Right lung (tissue), 5 donors: ENCODE measurements around the gene RAD51B. TPM values are rescaled to one million over a fixed set of nuclear protein-coding genes. Genes with fewer than 3 reads are reported as not detected.

Experiments
- DNase-seq, 2 donors: peaks; one replicate each; pipeline ENCODE4 v3.0.0-alpha.2; 2013
- polyA plus RNA-seq, 5 donors: library from polyadenylated mRNA; unstranded; fragments of 120-200 nt; gene quantifications; one replicate each; pipeline versions ENCODE4 v1.2.1 to v1.2.3, GENCODE V29; 2013; ENCODE audit warnings: inconsistent platforms in 1 of 5, low replicate concordance in 1 of 5; ENCODE audit not compliant: insufficient read length in 5 of 5, insufficient read depth in 1 of 5

The RAD51B gene
- polyA plus RNA-seq, 5 donors: 8.1 to 15.5 (median 11.8) TPM

DNA sequence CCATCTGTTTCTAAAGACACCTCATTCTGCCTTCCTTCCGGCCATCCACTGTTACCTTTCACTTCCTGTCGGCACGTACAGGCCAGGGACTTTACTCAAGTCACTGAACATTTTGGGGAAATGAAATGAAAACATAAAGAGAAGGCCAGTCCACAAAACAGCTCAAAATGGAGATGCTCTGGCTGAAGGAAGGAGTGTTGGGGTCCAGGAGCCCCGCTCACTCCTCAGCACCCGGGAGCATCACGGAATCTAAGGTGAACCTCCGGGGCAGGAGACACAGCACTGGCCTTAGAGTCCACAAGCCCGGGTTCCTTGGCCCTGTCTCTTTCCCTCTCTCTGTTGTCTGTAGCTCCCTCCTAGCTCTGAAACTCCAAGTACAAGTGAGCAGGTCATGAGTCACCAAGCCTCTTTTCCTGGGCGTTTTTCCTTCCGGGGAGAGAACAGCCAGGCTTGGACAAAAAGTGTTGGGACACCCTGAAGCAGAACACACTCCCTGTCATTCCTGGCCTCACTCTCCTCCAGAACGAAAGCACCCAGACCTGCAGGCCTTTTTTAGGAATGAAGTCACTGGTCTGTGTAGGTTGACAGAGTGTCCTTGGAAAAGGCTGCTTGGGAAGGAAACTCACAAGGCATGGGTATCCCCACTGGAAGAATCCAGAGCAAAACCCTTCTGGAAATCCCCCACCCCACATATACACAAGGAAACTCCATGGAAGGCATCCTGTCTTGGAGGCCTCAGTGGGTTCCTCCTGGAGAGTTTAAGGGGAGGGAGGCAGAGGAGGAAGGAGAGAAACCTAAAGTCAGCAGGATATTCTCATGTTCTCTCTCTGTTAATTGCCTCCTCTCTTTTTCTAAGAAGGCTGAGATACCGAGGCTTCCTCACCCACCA, 728.0 kb downstream of the RAD51B start:
- DNase-seq: no peak

DNA sequence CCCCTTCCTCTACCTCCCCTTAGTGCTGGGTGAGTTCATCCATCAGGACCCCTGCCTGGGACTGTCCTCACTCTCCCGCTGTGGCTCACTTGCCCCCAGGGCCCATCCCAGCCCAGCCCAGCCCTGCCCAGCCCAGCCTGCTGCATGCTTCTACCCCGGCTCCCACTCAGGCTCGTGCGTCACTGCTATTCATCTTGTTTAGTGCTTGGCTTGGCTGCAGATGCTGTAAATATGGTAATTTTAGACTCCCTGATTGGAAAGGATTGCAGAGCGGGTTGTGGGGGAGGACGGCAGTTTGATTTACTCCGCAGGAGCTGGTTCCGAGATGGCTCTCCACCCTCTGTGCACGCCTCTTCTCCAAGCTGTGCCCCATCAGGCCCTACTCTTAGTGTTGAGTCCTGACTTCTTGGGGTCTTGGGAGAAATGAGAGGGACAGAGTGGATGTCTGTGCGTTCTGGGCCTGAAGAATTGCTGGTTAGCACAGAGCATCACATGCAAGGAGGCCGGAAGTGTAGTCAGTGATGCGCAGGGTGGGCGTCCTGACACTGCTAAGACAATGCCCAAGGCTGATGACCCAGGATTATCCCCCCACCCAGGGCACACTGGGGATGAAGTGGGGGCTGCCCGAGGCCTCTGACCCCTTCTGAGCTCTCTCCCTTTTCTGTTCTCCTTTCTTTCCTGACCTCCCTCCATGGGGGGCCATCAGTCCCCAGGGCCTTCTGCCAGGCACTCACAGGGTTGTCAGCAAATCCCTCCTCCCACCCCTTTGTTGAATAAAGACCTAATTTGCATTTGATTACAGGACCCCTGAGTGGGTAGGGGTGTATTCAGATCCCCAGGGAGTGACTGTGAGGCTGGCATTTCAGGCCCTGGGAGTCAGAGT, 728.9 kb downstream of the RAD51B start:
- peak; percentile 77 to 85 for DNase-seq

DNA sequence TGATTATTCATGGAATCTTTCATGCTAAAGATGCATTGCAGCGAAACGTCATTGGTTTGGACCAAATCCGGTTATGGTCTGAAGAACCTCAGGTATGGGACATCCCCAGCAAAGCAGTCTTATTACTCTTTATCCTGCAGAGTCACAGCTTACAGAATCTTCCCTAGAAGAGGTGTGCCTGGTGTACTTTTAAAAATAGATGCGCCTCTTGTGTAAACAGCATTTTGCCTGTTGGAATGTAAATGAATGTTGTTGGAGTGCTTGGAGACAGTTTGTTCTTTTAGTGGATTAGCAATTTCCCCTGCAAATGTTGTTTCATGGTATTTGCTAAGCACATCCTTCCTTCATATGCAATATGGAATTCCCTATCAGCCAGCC, 730.7 kb downstream of the RAD51B start:
- no peak for DNase-seq

DNA sequence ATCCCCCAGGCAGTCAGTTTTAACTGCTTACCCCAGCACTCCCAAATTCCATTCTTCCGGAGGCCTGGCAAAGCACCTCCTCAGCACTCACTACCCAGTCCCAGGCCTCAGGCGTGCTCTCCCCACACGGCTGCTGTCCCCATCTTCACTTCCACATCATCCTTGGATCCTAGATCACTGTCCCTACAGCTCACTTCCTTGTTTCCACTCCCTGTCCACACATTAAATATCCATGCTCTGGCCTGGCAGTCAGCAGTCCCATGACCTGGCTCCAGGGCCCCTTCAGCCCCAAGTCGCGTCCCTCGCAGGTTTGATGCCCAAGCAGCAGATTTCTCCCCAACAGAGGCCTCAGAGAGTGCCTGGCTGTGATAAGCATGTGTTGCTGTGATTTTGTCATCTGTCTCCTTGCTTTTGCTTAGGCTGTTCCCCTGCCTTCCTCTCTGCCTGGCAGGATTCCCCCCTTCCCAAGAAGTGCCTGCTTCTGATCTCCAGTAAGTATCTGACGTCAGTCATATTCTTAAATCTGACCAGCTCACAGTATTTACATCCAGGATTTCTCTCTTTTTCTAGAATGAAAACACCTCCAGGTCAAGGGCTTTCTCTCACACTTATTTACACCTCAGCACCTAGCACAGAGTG, 731.6 kb downstream of the RAD51B start:
- DNase-seq: no peak

DNA sequence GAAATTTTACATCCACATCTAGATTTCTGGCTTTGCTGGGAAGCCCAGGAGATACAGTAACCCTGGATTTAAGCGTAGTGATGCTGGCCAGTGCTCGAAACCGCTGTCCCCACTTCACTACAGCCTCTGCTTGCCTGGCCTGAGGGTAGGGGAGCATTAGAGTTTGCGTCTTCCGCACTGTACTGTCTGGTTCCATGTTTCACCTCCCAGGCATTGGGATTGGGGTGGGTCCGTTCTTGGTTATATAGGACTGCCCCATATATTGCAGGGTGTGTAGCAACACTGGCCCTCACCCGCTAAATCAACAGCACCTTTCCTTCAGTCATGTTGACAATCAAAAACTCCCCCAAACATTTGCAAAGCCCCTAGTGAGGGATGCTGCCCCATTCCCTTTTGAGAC, 732.5 kb downstream of the RAD51B start:
- no peak for DNase-seq

DNA sequence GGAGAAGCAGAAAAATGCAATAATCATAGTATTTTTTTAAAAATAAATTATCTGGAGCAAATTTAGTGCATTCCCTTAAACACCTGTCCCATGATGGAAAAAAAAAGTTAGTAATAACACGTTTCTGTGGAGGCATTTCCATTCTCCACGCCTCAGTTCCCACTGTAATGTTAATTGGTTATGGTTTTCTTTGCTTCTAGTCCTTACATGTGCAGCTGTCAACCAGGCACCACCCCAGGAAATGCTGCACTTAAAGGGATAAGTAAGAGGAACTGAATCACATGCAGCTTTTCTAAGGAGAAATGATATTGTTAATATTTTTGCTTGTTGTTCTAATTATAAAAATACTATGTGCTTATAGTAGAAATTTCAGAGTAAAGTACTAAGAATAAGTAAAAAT, 733.0 kb downstream of the RAD51B start:
- no peak for DNase-seq

DNA sequence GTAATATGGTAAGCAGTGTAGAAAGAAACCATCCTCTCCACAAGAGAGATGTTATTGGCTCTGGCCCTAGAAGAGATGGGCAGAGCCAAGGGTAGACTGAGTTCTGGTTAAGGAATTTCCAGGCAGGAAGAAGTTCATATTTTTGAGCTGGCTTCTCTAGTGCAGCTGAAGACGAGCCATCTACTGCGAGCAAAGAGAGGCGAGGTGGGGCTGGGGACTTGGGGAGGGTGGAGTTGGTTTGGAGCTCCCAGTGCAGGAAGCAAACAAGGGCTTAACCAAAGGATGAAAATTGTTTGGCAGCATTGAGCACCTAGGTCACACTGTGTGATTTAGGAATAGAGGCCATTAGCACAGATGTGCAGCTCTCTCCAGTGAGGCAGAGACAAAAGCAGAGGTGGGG, 733.7 kb downstream of the RAD51B start:
- no peak for DNase-seq

DNA sequence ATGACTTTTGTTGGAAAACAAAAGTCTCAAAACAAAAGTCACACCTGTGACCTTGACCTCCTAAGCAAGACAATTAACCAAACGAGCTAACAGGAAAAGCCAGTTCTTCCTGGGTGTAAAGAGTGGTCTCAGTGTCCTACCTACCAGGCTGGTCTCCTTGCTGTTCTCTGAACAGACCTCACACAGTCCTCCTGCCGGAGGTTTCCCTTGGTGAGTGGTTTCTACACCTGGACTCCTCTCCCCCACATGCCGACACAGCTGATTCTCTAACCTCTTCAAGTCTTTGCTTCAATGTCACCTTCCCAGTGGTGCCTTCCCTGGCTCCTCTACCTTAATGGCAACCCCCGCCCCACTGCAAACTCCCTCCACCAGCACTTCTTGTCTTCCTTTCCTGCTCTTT, 734.7 kb downstream of the RAD51B start:
- no peak for DNase-seq

DNA sequence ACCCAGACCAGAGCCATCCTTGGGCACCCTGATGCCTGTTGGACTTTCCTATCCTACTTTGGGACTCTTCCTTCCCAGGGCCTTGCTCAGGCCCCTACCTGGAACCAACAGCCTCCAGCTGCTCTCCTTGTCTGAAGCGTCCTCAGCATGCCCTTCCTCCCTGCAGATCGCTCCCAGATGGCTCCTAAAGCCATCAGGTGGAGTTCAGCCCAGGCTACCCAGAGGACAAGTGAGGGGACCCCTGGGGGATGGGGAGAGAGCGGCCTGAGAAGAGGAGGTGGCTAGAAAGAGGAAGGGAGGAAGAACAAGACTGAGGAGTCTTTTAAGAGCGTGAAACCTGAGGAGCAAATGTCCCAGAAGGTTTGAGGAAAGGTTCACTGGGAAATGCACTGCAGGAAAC, 736.7 kb downstream of the RAD51B start:
- no peak for DNase-seq

DNA sequence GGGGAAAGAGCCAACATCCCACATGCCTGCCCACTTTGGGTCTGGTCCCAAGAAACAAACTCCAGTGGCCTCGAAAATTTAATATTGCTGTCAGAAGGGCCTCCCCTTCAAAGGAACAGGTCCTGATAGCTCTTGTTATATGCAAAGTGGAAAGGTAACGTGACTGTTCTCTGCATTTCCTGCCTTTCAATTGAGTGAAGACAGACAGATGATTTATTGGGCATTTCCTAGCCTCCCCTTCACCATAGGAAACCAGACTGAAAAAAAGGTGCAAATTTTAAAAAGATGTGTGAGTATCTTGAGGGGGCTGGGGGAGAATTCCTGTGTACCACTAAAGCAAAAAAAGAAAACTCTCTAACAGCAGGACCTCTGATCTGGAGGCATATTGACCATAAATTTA, 738.1 kb downstream of the RAD51B start:
- DNase-seq: no peak

DNA sequence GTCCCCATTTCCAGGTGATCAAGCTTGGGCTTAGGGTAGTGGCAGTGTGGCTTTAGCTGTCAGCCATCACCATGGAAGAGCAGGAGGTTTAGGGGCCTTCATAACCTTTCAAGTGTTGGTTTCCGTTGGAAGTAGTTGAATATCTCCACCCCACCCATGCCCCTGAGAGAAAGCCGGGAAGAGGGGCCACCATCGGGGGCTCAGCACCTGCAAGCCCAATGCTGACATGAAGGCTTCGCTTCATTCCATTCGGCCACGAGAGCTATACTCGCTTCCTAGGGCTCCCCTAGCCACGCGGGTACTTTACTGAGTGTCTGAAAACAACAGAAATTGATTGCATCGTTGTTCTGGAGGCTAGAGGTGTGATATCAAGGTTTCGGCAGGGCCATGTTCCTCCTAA, 738.5 kb downstream of the RAD51B start:
- no peak for DNase-seq

DNA sequence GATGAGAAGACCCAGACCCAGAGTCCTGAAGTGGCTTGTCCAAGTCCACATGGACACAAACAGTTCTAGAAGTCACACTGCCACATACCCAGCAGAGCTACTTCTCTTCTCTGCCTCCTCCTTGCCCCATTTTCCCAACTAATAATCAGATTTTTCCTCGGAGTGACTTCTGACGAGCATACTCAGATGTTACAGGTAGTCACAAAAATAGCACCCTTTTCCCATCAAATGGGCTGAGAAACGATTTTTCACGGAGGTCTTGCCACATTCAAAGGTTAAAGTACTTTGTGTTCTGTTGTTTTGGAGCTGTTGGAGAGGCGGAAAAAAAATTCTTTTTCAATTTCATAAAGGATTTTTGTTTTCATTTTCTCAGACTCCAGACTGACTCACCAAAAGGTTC, 740.4 kb downstream of the RAD51B start:
- DNase-seq: no peak

DNA sequence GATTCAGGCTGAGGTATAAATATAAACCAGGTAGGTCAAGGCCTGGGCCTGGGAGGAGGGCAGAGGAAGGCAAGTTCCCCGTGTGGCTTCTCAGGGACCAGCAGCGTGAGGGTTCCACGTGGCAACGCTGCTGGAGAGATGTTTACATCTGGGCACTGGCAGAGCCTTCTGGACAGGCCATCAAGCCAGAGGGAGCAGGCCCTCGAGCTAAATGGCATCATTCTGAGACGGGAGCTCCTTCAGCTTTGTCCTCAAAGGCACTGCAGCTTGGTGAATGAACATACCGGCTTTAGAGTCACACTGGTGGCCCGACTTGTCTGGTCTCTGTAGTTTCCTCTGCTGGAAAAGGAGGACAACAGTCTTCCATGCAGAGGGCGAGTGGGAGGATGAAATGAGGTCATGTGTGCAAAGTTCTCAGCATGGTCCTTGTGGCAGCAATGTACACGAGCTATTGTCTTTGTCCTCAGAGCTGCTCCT, 742.0 kb downstream of the RAD51B start:
- DNase-seq: no peak

DNA sequence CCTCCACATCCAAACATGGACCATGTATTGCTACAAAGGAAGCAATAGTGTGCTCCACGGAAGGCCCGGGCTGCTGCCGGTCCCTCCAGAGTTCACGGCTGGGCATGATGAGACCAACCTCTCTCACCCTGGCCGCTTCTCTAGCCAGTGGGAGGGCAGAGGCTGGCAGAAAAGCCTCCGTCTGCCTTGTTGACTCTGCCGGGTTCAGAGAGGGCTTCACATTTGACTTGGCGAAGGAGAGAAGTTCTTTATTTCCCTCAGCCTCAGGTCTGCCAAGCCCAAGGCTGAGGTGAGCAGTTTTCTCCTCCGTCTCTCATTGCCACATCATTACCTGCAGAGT, 743.3 kb downstream of the RAD51B start:
- DNase-seq: no peak

DNA sequence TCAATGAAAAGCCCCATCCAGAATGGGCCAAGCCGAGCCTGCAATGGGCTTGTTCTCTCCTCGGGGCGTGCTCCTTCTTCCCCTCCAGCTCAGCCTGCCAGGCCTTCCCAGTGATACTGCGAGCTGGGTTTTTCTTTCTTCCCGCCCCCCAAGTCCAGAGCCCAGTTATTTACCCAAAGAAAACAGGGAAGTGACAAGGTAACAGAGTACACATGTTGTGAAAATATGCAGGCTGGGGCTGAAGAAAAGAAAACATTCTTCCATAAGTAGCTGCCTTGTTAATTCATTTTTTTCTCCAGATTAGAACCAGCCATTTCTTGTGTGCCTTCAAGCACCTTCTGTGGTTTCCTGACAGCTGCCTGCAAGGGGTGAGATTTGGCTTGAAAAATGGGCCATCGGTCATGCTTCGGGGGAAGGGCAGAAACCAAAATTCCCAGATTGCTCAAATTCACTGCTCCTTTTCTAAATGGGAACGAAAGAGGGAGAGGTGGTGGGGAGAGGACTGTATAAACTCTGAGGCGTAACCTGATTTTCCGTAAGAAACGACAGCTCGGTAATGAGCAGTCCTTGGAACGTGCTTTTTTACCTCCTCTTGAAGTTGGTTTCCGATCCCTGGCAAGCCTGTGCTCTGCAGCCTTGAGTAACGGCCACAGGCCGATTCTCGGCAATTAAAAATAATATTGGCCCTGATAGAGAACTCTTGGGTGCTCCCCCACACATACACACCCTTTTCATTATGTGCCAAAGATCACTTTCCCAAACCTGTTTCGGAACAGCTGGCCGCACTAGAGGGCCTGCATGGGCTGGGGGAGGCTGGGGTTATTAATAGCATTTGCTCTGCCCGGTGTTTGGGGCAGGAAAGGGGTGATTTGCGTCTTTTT, 743.9 kb downstream of the RAD51B start:
- no peak for DNase-seq

DNA sequence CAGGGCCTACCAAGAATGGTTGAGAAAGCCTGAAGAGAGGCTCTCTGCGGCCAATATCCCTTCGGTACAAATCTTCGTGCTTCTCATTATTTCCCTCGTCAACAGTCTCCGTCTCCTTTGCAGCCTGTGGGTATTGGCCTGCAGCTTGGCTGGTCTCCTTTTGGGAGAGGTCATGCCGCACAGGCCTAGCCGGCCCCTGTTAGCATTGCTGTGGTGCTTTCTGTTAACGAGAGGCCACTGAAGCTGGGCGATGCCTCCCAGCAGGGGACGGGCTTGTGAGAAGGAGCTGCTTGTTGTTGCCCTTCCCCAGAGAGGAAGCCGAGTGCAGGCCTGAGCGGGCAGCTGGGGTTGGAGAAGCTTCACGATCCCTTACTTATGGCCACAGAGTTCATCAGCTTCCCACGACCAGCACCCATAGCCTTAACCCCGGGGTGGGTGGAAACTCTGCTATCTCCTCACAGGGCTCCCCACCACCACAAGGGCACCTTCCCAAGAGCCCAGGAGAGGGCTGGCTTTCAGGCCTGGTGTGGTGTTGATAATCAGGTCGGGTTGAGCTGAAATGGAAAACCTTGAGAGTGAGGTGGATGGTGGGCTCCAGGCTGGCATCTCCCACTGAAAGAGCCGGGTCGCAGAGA, 744.7 kb downstream of the RAD51B start:
- DNase-seq: no peak

DNA sequence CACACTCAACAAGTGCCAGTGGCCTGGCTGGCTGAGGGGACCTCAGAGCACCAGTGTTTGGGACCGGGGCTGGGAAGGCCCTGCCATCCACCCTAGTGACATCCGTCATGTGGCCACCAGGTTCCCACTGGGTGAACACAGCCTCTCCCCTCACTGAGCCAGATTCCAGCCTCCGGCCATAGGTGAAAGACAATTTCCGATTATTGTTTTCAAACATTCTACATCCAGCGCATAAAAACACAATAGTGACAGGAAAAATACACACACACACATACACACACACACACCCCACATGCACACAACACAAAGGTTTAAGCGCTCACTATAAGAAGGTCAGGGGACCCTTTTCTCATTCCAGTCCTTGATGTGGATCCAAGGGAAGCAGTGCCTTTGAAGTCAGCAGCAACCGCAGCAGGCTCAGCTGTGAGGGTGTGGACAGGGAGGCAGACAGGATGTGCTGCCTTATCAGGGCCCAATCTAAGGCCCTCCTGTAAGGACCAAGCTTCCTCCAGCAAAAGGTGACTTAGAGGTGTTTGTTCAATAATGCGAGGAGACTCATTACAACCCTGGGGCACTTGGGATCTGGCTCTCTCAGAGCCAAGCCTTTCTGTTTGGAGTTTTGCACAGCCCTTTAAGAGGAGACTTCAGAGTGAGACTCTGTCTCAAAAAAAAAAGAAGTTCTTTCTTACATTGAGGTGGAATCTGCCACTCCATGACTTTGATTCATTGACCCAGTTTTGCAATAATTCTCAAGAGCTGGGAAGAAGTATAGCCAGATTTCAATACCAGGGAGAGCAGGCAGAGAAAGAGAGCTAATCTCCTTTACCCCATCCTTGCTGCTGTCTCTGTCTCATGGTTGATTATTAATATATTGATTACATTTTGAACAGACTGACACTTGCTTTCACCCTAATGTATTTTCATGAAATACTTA, 745.5 kb downstream of the RAD51B start:
- DNase-seq: no peak

DNA sequence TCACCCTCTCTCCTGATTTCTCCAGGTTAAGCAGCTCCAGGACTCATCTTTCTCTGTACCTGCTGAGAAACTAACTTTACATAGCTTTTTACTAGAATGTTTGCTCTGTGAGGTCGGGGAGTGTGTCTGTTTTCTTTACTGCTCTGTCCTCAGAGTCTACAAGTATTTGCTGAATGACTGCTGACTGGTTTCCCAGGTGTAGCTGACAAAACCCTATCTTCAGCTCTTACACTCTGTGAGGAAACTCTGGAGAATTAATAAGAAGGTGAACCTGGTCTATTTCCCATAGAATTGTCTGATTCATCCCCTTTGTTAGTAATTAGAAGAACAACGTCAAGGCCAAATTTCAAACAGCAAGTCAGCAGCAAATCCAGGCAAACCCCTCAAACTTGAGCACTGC, 746.5 kb downstream of the RAD51B start:
- no peak for DNase-seq
